ENCODE data around the gene LIPN. TPM values are rescaled to one million over a fixed set of nuclear protein-coding genes. Genes with fewer than 3 reads are reported as not detected.

Gene LIPN
- total and polyA plus RNA-seq, 10 donors, result 0.07 to 7.1 (median 1.6) TPM; not detected in 2

DNA sequence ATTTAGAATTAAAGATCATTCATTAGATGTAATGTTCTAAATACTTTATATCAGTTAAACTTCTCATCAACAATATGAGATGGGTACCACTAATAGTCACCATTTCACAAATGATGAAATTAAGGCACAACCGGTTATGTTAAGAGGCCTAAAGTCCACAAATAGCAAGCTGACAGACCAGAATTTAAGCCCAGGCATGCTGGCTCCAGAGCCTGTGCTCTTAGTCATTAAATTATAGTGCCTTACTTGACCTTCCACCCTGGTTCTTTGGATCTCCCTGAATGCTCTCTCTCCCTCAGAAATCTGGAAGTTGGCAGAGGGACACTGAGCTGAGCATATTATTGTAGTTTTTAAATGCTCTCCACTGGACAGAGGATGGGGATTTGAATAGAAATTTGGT is 3.6 kb downstream of the LIPN start:
- TF ChIP-seq, protein P1, sequence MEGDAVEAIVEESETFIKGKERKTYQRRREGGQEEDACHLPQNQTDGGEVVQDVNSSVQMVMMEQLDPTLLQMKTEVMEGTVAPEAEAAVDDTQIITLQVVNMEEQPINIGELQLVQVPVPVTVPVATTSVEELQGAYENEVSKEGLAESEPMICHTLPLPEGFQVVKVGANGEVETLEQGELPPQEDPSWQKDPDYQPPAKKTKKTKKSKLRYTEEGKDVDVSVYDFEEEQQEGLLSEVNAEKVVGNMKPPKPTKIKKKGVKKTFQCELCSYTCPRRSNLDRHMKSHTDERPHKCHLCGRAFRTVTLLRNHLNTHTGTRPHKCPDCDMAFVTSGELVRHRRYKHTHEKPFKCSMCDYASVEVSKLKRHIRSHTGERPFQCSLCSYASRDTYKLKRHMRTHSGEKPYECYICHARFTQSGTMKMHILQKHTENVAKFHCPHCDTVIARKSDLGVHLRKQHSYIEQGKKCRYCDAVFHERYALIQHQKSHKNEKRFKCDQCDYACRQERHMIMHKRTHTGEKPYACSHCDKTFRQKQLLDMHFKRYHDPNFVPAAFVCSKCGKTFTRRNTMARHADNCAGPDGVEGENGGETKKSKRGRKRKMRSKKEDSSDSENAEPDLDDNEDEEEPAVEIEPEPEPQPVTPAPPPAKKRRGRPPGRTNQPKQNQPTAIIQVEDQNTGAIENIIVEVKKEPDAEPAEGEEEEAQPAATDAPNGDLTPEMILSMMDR (IDR thresholded peaks at IDR 0.05 in 8 of 11, conservative IDR thresholded peaks at IDR 0.05 in 3 of 11), result no peak
- no peak for TF ChIP-seq POLR2A (IDR thresholded peaks at IDR 0.05)
- no peak for TF ChIP-seq POLR2AphosphoS5 (IDR thresholded peaks at IDR 0.05)
- Histone ChIP-seq H3K27me3 (replicated peaks in 1 of 7) (no peaks in the 10 kb centered on the region), H3K4me3 (no peak overlapping the region), H3K4me1 (no peaks in the 10 kb centered on the region), H3K36me3 (peaks cover 0 to 6% (median 0%) of the 10 kb centered on the region in 6 donors), H3K9me3 (no peaks in the 10 kb centered on the region), H3K27ac (no peak overlapping the region)
- no peak for DNase-seq
- intact Hi-C loops (cut with DNase I; ENCODE audit: low total_unique reads), result no loop called here
- WGBS, 5 donors, result 66 to 91% (median 78%) methylated on average over 1 of the region's 1 CpG

DNA sequence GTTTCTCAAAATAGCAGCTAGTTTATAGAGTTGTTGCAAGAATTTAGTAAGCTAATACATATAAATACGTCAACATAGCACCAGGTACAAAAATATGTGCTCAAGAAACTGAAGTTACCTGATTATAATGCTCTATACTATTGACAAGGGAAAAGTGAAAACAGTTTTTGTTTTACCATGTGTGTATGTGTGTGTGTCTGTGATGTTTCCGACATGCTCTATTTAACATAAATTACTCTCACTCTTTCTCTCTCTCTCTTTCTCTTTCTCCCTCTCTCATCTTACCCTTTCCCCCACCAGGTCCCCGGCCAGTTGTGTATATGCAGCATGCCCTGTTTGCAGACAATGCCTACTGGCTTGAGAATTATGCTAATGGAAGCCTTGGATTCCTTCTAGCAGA is 4.3 kb downstream of the LIPN start:
- no peak for DNase-seq
- TF ChIP-seq, protein P1 (IDR thresholded peaks at IDR 0.05 in 8 of 11, conservative IDR thresholded peaks at IDR 0.05 in 3 of 11), result no peak
- TF ChIP-seq POLR2A (IDR thresholded peaks at IDR 0.05) (no peak), POLR2AphosphoS5 (IDR thresholded peaks at IDR 0.05) (no peak)
- Histone ChIP-seq H3K27ac (no peak overlapping the region), H3K27me3 (replicated peaks in 1 of 7) (no peaks in the 10 kb centered on the region), H3K36me3 (peaks cover 0 to 6% (median 0%) of the 10 kb centered on the region in 6 donors), H3K4me3 (no peak overlapping the region), H3K9me3 (no peaks in the 10 kb centered on the region), H3K4me1 (no peaks in the 10 kb centered on the region)
- 74 to 93% (median 88%) methylated on average over 3 of the region's 3 CpGs for WGBS, 5 donors
- intact Hi-C loops (cut with DNase I; ENCODE audit: low total_unique reads), result no loop called here

DNA sequence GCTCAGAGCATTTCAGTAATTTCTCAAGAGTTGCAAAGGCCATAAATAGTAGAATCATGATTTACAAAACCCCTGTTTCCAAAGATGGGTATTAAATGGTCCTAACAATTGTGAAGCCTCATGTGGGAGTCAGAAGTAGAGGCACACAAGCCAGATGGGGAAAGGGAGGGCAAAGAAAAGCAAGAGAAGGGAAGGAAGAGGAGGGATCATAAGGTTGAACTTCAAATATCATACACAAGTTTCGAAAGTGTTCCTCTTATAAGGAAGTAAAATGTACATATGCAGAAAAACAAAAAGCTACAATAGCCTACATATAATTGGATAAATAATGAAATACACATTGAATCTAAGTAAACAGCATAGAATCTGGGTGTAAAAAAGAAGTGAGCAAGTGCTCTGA is 6.0 kb downstream of the LIPN start:
- intact Hi-C loops (cut with DNase I; ENCODE audit: low total_unique reads), result no loop called here
- Histone ChIP-seq H3K36me3 (peaks cover 0 to 6% (median 0%) of the 10 kb centered on the region in 6 donors), H3K4me3 (no peak overlapping the region), H3K27me3 (replicated peaks in 1 of 7) (no peaks in the 10 kb centered on the region), H3K9me3 (no peaks in the 10 kb centered on the region), H3K4me1 (no peaks in the 10 kb centered on the region), H3K27ac (peak overlapping the region in 2 of 8 donors; percentile 42 to 67)
- DNase-seq, result no peak
- WGBS, 5 donors, result 48 to 70% (median 59%) methylated on average over 1 of the region's 1 CpG
- TF ChIP-seq POLR2A (IDR thresholded peaks at IDR 0.05) (no peak), POLR2AphosphoS5 (IDR thresholded peaks at IDR 0.05) (no peak)
- TF ChIP-seq, protein P1 (IDR thresholded peaks at IDR 0.05 in 8 of 11, conservative IDR thresholded peaks at IDR 0.05 in 3 of 11), result no peak

DNA sequence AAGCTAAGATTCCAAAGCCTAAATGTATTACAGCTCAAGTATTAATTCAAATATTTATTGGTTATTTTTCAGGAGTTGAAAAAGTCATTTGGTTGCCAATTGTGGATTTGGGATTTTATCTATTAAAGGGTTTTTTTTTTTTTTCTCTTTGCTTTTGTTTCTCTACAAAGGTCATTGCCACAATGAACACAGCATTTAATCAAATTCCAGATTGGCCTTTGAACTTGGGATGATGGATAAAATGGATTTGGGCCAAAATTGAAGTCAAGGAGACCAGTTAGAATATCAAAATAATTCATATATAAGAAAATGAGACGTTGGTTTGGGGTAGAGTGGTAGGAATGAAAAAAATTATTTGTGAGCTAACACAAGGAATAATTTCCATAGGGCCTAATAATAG is 9.6 kb downstream of the LIPN start:
- Histone ChIP-seq H3K36me3 (no peaks in the 10 kb centered on the region), H3K4me1 (no peaks in the 10 kb centered on the region), H3K27me3 (replicated peaks in 1 of 7) (no peaks in the 10 kb centered on the region), H3K9me3 (peaks cover 0 to 15% (median 3%) of the 10 kb centered on the region in 8 donors), H3K4me3 (no peak overlapping the region), H3K27ac (no peak overlapping the region)
- no peak for TF ChIP-seq POLR2A (IDR thresholded peaks at IDR 0.05)
- TF ChIP-seq, protein P1 (IDR thresholded peaks at IDR 0.05 in 8 of 11, conservative IDR thresholded peaks at IDR 0.05 in 3 of 11), result no peak
- TF ChIP-seq POLR2AphosphoS5 (IDR thresholded peaks at IDR 0.05), result no peak
- no peak for DNase-seq
- intact Hi-C loops (cut with DNase I; ENCODE audit: low total_unique reads), result no loop called here
- 51 to 73% (median 68%) methylated on average over 1 of the region's 1 CpG for WGBS, 5 donors
